Central memory CD4-positive, alpha-beta T cell (primary cell): ENCODE results near the gene BCL7A.

ENCODE experiments used
- DNase-seq: peaks from one replicate; pipeline ENCODE4 v3.0.0; 2022

The BCL7A gene

GRCh38 chr12:122001466-122002209, 20.0 kb upstream of the BCL7A start:
- no peak for DNase-seq

- DNase-seq: no peak
Observed at GRCh38 chr12:122003651-122004611, 17.8 kb upstream of the BCL7A start.

- no peak for DNase-seq
Observed at GRCh38 chr12:122004633-122005071, 17.0 kb upstream of the BCL7A start.

GRCh38 chr12:122005252-122005776, 16.4 kb upstream of the BCL7A start:
- no peak for DNase-seq

- DNase-seq: peak; percentile 22
Observed at GRCh38 chr12:122006186-122006926, 15.3 kb upstream of the BCL7A start.

GRCh38 chr12:122009741-122010140, 11.9 kb upstream of the BCL7A start:
- no peak for DNase-seq

- DNase-seq: no peak
Observed at GRCh38 chr12:122012184-122012583, 9.5 kb upstream of the BCL7A start.

- no peak for DNase-seq
Observed at GRCh38 chr12:122013136-122013535, 8.5 kb upstream of the BCL7A start.

GRCh38 chr12:122013791-122014590, 7.7 kb upstream of the BCL7A start:
- DNase-seq: no peak

- DNase-seq: no peak
Observed at GRCh38 chr12:122014781-122015180, 6.9 kb upstream of the BCL7A start.

- no peak for DNase-seq
Observed at GRCh38 chr12:122018457-122018856, 3.2 kb upstream of the BCL7A start.

- DNase-seq: no peak
Observed at GRCh38 chr12:122018937-122019336, 2.7 kb upstream of the BCL7A start.

GRCh38 chr12:122020795-122021192, 890 bp upstream of the BCL7A start:
- no peak for DNase-seq

GRCh38 chr12:122021193-122021821, 377 bp upstream of the BCL7A start:
- DNase-seq: no peak

GRCh38 chr12:122022393-122023338, 982 bp downstream of the BCL7A start:
- peak; percentile 37 for DNase-seq

- no peak for DNase-seq
Observed at GRCh38 chr12:122023339-122024131, 1.9 kb downstream of the BCL7A start.

GRCh38 chr12:122024132-122024785, 2.6 kb downstream of the BCL7A start:
- DNase-seq: no peak

- DNase-seq: no peak
Observed at GRCh38 chr12:122026706-122027333, 5.1 kb downstream of the BCL7A start.
